Duodenal mucosa (tissue), 2 donors: ENCODE results near the gene REXO4.
"Not testable (repeated sequence)": the region's sequence is repeated elsewhere in the genome, so short reads cannot be mapped to it uniquely, and the experiment has no call there.

Experiments
- H3K27ac ChIP-seq: one replicate; pipeline ENCODE4 v1.7.0; 2013; ENCODE audit warnings: low read depth, low read length
- H3K27me3 ChIP-seq, 2 donors: one replicate each; pipeline ENCODE4 v1.7.0; 2013; ENCODE audit warnings: low read length in 2 of 2, control low read depth in 1 of 2; ENCODE audit not compliant: insufficient read depth in 2 of 2, control insufficient read depth in 1 of 2
- H3K36me3 ChIP-seq, 2 donors: one replicate each; pipeline ENCODE4 v1.7.0; 2013; ENCODE audit warnings: low read length in 2 of 2, control low read depth in 1 of 2; ENCODE audit not compliant: insufficient read depth in 2 of 2, control insufficient read depth in 1 of 2
- H3K4me1 ChIP-seq, 2 donors: one replicate each; pipeline ENCODE4 v1.7.0; 2013; ENCODE audit warnings: low read length in 2 of 2, control low read depth in 1 of 2; ENCODE audit not compliant: insufficient read depth in 2 of 2, control insufficient read depth in 1 of 2
- H3K4me3 ChIP-seq, 2 donors: one replicate each; pipeline ENCODE4 v1.7.0; 2013; ENCODE audit warnings: low read length in 2 of 2, low read depth in 1 of 2
- H3K9ac ChIP-seq, 2 donors: one replicate each; pipeline ENCODE4 v1.7.0; 2013; ENCODE audit warnings: low read length in 2 of 2, low read depth in 1 of 2
- H3K9me3 ChIP-seq, 2 donors: one replicate each; pipeline ENCODE4 v1.7.0; 2013; ENCODE audit warnings: low read length in 2 of 2, control low read depth in 1 of 2; ENCODE audit not compliant: control insufficient read depth in 1 of 2

The REXO4 gene

DNA sequence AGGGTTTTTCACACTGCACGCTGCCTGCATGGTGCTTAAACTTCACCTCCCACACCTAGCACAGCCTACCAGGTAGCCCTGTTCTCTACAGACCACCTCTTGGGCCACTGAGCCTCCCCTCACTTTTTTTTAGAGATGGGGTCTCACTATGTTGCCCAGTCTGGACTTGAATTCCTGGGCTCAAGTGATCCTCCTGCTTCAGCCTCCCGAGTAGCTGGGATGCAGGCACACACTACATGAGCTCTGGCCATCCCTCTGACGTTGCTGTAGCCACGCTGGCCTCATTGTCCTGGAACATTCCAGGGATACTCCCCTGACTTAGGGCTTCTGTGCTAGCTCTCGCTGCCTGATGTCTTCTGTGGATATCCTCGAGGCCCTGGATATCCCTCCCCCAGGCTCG lies 34.8 kb upstream of the REXO4 start:
- peaks cover 0 to 5% of the 10 kb centered on the region in 2 donors for H3K4me1 ChIP-seq
- no peaks in the 10 kb centered on the region for H3K9me3 ChIP-seq
- no peak overlapping the region for H3K4me3 ChIP-seq
- H3K9ac ChIP-seq = no peak overlapping the region
- H3K27ac ChIP-seq = no peak overlapping the region
- H3K27me3 ChIP-seq = no peaks in the 10 kb centered on the region
- no peaks in the 10 kb centered on the region for H3K36me3 ChIP-seq

DNA sequence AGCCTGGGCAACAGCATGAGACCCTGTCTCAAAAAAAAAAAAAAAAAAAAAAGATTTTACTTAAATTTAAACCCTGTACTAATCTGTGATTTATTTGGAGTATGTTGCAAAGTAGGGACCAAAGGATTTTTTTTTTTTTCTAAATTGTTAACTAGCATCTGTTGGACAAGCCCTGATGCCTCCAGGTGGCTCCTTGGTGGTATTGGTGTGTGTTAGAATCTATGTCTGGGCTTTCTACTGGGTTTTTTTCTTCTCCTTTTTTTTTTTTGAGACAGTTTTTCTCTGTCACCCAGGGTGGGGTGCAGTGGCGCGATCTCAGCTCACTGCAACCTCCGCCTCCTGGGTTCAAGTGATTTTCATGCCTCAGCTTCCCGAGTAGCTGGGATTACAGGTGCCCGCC lies 34.1 kb upstream of the REXO4 start:
- H3K9ac ChIP-seq = not testable (repeated sequence)

DNA sequence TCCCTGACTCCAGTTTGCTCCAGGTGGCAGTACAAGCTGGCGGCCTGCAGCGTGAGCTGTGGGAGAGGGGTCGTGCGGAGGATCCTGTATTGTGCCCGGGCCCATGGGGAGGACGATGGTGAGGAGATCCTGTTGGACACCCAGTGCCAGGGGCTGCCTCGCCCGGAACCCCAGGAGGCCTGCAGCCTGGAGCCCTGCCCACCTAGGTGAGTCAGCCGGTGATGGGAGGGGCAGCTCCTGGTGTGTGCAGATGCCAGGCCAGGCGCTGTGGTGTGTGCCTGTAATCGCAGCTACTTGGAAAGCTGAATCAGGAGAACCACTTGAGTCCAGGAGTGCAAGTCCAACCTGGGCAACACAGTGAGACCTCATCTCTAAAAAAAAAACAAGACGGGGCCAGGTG lies 31.9 kb upstream of the REXO4 start:
- Histone ChIP-seq H3K4me3 (no peak overlapping the region), H3K9ac (no peak overlapping the region), H3K36me3 (no peaks in the 10 kb centered on the region), H3K9me3 (no peaks in the 10 kb centered on the region), H3K4me1 (peaks cover 0 to 5% of the 10 kb centered on the region in 2 donors), H3K27ac (no peak overlapping the region), H3K27me3 (no peaks in the 10 kb centered on the region)

More for the DNA sequence above, 34.1 kb upstream of the REXO4 start:
- not testable (repeated sequence) for H3K27ac ChIP-seq, H3K9me3 ChIP-seq, H3K4me3 ChIP-seq, H3K36me3 ChIP-seq, H3K27me3 ChIP-seq, H3K4me1 ChIP-seq

DNA sequence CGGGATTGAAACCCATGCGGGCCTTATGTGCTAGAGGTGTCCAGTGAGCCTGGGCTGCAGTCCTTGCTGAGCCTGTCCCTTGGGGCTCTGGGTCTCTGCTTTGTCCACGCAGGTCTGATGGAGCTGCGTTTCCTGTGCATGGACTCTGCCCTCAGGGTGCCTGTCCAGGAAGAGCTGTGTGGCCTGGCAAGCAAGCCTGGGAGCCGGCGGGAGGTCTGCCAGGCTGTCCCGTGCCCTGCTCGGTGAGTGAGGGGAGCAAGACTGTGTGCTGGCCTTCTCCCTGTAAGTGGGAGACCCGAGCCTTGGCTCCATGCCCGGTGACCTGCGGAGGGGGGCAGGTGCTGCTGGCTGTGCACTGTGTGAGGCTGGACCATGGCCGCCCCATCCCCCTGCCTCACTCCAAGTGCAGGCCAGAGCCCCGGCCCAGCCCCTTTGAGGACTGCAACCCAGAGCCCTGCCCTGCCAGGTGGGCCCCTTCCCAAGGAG lies 30.7 kb upstream of the REXO4 start:
- no peaks in the 10 kb centered on the region for H3K27me3 ChIP-seq
- no peaks in the 10 kb centered on the region for H3K36me3 ChIP-seq
- H3K9ac ChIP-seq = no peak overlapping the region
- H3K4me1 ChIP-seq = peaks cover 0 to 5% of the 10 kb centered on the region in 2 donors
- no peak overlapping the region for H3K27ac ChIP-seq
- no peaks in the 10 kb centered on the region for H3K9me3 ChIP-seq
- peak overlapping the region in 1 of 2 donors; percentile 22 for H3K4me3 ChIP-seq

DNA sequence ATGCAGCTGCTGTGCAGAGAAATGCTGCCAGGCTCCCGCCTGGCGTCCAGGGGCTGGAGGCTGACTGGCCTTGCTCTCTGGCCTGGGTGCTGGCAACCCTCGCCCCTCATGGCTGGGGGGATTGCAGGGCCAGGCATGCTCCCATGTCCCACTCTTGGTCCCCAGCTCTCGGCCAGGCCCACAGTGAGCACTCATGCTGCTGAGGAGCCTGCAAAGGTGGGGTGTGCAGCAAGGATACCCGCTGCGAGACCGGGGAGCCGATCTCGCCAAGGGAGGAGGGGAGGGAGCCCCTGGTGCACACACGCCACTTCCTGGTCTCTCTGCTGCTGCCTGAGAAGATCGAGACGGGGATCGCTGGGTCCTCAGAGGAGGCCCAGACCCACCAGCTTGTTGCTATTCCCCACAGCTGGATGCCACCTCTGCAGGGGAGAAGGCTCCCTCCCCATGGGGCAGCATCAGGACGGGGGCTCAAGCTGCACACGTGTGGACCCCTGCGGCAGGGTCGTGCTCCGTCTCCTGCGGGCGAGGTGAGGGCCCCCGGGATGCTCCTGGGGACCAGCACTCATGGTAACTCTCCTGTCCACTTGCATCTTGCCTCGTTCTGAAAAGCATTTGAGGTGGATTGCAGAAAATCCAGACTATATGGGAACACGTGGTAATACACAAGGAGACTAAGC lies 27.6 kb upstream of the REXO4 start:
- Histone ChIP-seq H3K27me3 (no peaks in the 10 kb centered on the region), H3K4me3 (no peak overlapping the region), H3K4me1 (peaks cover 0 to 5% of the 10 kb centered on the region in 2 donors), H3K9ac (no peak overlapping the region), H3K36me3 (no peaks in the 10 kb centered on the region), H3K27ac (no peak overlapping the region), H3K9me3 (no peaks in the 10 kb centered on the region)

DNA sequence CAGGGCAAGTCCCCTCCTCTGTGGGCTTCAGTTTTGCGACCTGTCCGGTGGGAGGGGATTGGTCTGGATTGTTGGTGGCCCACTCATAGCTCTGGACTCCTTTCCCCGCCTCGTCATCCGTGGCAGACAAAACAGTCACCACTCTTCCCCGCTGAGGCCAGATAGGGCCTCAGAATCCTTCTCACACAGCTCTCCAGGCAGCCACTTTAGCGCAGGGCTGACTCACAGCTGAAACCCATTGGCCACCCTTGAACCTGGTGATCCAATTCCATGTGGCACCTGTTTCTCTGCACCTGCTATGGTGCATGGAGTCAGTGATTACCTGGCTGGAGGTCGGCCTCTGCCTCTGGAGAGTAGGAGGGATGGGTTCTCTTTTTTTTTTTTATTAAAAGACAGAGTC lies 26.2 kb upstream of the REXO4 start:
- H3K4me3 ChIP-seq = no peak overlapping the region
- no peak overlapping the region for H3K9ac ChIP-seq
- no peaks in the 10 kb centered on the region for H3K36me3 ChIP-seq
- peaks cover 0 to 3% of the 10 kb centered on the region in 2 donors for H3K4me1 ChIP-seq
- no peaks in the 10 kb centered on the region for H3K27me3 ChIP-seq
- no peaks in the 10 kb centered on the region for H3K9me3 ChIP-seq
- no peak overlapping the region for H3K27ac ChIP-seq

DNA sequence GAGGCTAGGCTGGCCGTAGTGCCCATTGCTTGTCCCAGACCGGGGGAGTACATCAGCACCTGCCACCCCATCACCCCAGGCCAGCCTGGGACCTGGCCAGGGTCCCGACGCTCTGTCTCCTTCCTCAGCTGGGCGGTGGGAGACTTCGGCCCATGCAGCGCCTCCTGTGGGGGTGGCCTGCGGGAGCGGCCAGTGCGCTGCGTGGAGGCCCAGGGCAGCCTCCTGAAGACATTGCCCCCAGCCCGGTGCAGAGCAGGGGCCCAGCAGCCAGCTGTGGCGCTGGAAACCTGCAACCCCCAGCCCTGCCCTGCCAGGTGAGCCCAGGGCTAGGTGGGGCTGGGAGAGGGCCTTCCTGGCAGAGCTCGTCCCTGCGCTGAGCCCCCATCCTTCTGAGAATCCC lies 25.4 kb upstream of the REXO4 start:
- no peaks in the 10 kb centered on the region for H3K27me3 ChIP-seq
- no peaks in the 10 kb centered on the region for H3K9me3 ChIP-seq
- H3K9ac ChIP-seq = no peak overlapping the region
- no peaks in the 10 kb centered on the region for H3K36me3 ChIP-seq
- H3K4me3 ChIP-seq = no peak overlapping the region
- no peaks in the 10 kb centered on the region for H3K4me1 ChIP-seq
- no peak overlapping the region for H3K27ac ChIP-seq

DNA sequence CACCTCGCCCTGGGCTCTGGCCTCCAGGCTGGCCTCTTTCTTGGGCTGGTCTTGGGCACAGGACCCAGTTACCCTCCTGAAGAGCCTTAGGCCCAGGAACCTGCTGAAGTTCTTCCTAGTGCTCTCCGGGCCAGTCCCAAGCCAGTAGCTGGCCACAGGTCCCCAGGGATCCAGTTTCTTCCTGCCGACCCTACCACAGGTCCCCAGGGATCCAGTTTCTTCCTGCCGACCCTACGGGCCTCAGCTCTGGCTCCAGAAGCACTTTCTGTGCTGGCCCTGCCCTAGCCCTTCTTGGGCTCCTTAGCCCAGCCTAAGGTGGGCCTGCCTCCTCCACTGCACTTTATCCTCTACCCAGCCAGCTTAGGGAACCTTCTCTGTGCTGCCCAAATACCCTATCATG lies 23.8 kb upstream of the REXO4 start:
- no peaks in the 10 kb centered on the region for H3K9me3 ChIP-seq
- H3K27me3 ChIP-seq = no peaks in the 10 kb centered on the region
- no peaks in the 10 kb centered on the region for H3K36me3 ChIP-seq
- H3K4me3 ChIP-seq = no peak overlapping the region
- no peak overlapping the region for H3K9ac ChIP-seq
- no peak overlapping the region for H3K27ac ChIP-seq
- no peaks in the 10 kb centered on the region for H3K4me1 ChIP-seq

DNA sequence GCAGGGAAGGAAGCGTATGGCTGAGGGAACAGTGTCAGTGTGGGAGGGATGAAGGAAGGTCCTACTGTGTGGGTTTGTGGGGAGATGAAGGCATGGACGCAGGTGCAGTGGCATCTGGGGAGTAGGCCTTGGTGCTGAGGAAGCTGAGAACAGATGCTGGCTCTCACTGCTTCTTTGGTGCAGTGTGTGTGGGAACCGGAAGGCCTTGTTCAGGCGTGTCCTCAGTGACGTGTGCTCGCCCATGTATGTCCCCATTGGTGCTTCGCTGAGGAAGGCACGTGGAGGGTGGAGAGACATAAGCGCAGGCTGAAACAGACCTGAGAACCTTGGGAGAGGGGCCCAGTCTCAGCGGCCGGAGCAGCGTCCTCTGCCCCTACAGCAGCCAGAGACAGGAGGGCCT lies 23.1 kb upstream of the REXO4 start:
- no peak overlapping the region for H3K27ac ChIP-seq
- H3K4me1 ChIP-seq = no peaks in the 10 kb centered on the region
- H3K36me3 ChIP-seq = no peaks in the 10 kb centered on the region
- H3K9ac ChIP-seq = no peak overlapping the region
- H3K4me3 ChIP-seq = no peak overlapping the region
- no peaks in the 10 kb centered on the region for H3K9me3 ChIP-seq
- no peaks in the 10 kb centered on the region for H3K27me3 ChIP-seq

DNA sequence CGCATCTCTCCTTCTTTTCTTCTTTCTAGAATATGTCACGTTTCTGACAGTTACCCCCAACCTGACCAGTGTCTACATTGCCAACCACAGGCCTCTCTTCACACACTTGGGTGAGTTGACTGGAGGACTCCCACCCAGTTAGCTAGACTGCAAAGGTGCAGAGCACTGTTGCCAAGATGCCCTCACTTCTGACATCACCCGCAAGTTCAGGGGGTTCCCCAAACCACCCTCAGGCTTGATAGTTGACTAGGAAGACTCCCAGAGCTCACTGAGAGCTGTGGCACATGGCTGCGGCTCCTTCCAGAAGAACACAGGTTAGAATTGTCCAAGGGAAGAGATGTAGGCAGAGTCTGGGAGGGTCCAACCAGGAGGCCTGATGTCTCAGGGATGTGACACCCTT lies 21.5 kb upstream of the REXO4 start:
- Histone ChIP-seq H3K36me3 (no peaks in the 10 kb centered on the region), H3K9me3 (no peaks in the 10 kb centered on the region), H3K4me3 (no peak overlapping the region), H3K27ac (no peak overlapping the region), H3K4me1 (no peaks in the 10 kb centered on the region), H3K27me3 (no peaks in the 10 kb centered on the region), H3K9ac (no peak overlapping the region)
